ENCODE measurements around the gene CBX6. TPM values are rescaled to one million over a fixed set of nuclear protein-coding genes. Genes with fewer than 3 reads are reported as not detected.

The CBX6 gene
- polyA plus RNA-seq, 1 donor (not counting 4 experiments of a cell fraction or from before 2014, with no cell fraction given), result 4.1 TPM

GRCh38 chr22:38830845-38831108 lies 41.2 kb downstream of the CBX6 start:
- Histone ChIP-seq H3K4me2 (ENCODE audit: control insufficient read depth, extremely low read depth, insufficient read depth, low read depth, low read length) (no peak overlapping the region), H3K4me1 (ENCODE audit: control insufficient read depth, extremely low read depth, insufficient read depth, low read length) (no peaks in the 10 kb centered on the region), H4K20me1 (ENCODE audit: control insufficient read depth, extremely low read depth, insufficient read depth, low read length) (no peaks in the 10 kb centered on the region), H3K79me2 (ENCODE audit: control insufficient read depth, insufficient read depth, low read length) (no peaks in the 10 kb centered on the region), H3K36me3 (ENCODE audit: control insufficient read depth in 2 of 2, extremely low read depth in 1 of 2, insufficient read depth in 2 of 2, low read length in 2 of 2) (no peaks in the 10 kb centered on the region), H3K27me3 (ENCODE audit: control insufficient read depth, extremely low read depth, insufficient read depth, low read length) (peaks cover 7% of the 10 kb centered on the region), H3K9me3 (ENCODE audit: control insufficient read depth, low read depth, low read length) (no peaks in the 10 kb centered on the region), H3K9ac (ENCODE audit: control insufficient read depth, extremely low read depth, insufficient read depth, low read length) (no peak overlapping the region), H3K4me3 (ENCODE audit: control insufficient read depth in 2 of 3, extremely low read depth in 1 of 3, insufficient read depth in 2 of 3, low read depth in 1 of 3, low read length in 3 of 3) (no peak overlapping the region), H3K9me1 (ENCODE audit: control insufficient read depth, extremely low read depth, insufficient read depth, low read length) (no peaks in the 10 kb centered on the region), H3K27ac (ENCODE audit: control insufficient read depth, insufficient read depth, low read length) (no peak overlapping the region), H2AFZ (ENCODE audit: control insufficient read depth, low read length) (no peak overlapping the region)
- DNase-seq (ENCODE audit: low read depth, low spot score) (no peak), FAIRE-seq (no peak)
- dilution Hi-C loops (cut with MboI; ENCODE audit: extremely low pct_ligation_motif_present, low sequenced_read_pairs), result no loop called here
- no peak for TF ChIP-seq EZH2 (IDR thresholded peaks at IDR 0.05; ENCODE audit: low read length)
- no peak for TF ChIP-seq CTCF (optimal IDR thresholded peaks at IDR 0.05 in 1 of 3, IDR thresholded peaks at IDR 0.05 in 1 of 3, conservative IDR thresholded peaks at IDR 0.05 in 1 of 3; ENCODE audit: extremely low read depth in 1 of 3, insufficient read depth in 2 of 3, low read length in 3 of 3)

GRCh38 chr22:38830026-38830844 lies 41.8 kb downstream of the CBX6 start:
- FAIRE-seq (no peak), DNase-seq (ENCODE audit: low read depth, low spot score) (no peak)
- Histone ChIP-seq H4K20me1 (ENCODE audit: control insufficient read depth, extremely low read depth, insufficient read depth, low read length) (peaks cover under 1% of the 10 kb centered on the region), H3K27me3 (ENCODE audit: control insufficient read depth, extremely low read depth, insufficient read depth, low read length) (peaks cover 2% of the 10 kb centered on the region), H3K9me1 (ENCODE audit: control insufficient read depth, extremely low read depth, insufficient read depth, low read length) (no peaks in the 10 kb centered on the region), H3K4me3 (ENCODE audit: control insufficient read depth in 2 of 3, extremely low read depth in 1 of 3, insufficient read depth in 2 of 3, low read depth in 1 of 3, low read length in 3 of 3) (no peak overlapping the region), H3K27ac (ENCODE audit: control insufficient read depth, insufficient read depth, low read length) (no peak overlapping the region), H3K9me3 (ENCODE audit: control insufficient read depth, low read depth, low read length) (no peaks in the 10 kb centered on the region), H3K36me3 (ENCODE audit: control insufficient read depth in 2 of 2, extremely low read depth in 1 of 2, insufficient read depth in 2 of 2, low read length in 2 of 2) (no peaks in the 10 kb centered on the region), H3K79me2 (ENCODE audit: control insufficient read depth, insufficient read depth, low read length) (no peaks in the 10 kb centered on the region), H3K9ac (ENCODE audit: control insufficient read depth, extremely low read depth, insufficient read depth, low read length) (no peak overlapping the region), H3K4me1 (ENCODE audit: control insufficient read depth, extremely low read depth, insufficient read depth, low read length) (no peaks in the 10 kb centered on the region), H2AFZ (ENCODE audit: control insufficient read depth, low read length) (no peak overlapping the region), H3K4me2 (ENCODE audit: control insufficient read depth, extremely low read depth, insufficient read depth, low read depth, low read length) (no peak overlapping the region)
- dilution Hi-C loops (cut with MboI; ENCODE audit: extremely low pct_ligation_motif_present, low sequenced_read_pairs), result no loop called here
- TF ChIP-seq CTCF (optimal IDR thresholded peaks at IDR 0.05 in 1 of 3, IDR thresholded peaks at IDR 0.05 in 1 of 3, conservative IDR thresholded peaks at IDR 0.05 in 1 of 3; ENCODE audit: extremely low read depth in 1 of 3, insufficient read depth in 2 of 3, low read length in 3 of 3) (no peak), EZH2 (IDR thresholded peaks at IDR 0.05; ENCODE audit: low read length) (no peak)
